HepG2 (cell line): ENCODE measurements around the gene MAP2K5. TPM values are rescaled to one million over a fixed set of nuclear protein-coding genes. Genes with fewer than 3 reads are reported as not detected.
A peak's percentile ranks its signal among the peaks of the same experiment; 100 is the strongest.

Experiments
- ATAC-seq: fragments of 200-7000 bp; cut with Tn5 transposase; 3 replicates; pipeline ENCODE4 v1.9.1; 2020; ENCODE audit warnings: mild to moderate bottlenecking, moderate library complexity
- BruUV-seq: library from RNA; stranded (reverse); fragments of 400-500 nt; replicated peaks from 2 replicates; lab custom pipeline; 2021; lab: Mats Ljungman, UMichigan
- CTCF ChIA-PET: fragments of 300-600 bp; formaldehyde crosslinking; extraction: SDS; loops from one replicate; lab custom pipeline; 2021; ENCODE audit warnings: low total read pairs, inconsistent platforms, low intra/inter-chr PET ratio; lab: Yijun Ruan, JAX
- POLR2A ChIA-PET: fragments of 350-600 bp; sonication (Branson Sonifier 250); formaldehyde crosslinking; loops from one replicate; lab custom pipeline; 2020; ENCODE audit warnings: antibody characterized with exemption, inconsistent platforms; lab: Yijun Ruan, JAX
- DNase-seq: peaks from one replicate; pipeline ENCODE4 v3.0.0-alpha.2; 2015; ENCODE audit warnings: low spot score
- FAIRE-seq: peaks from 3 replicates; lab custom pipeline; 2011; peaks lifted over from hg19 to GRCh38; lab: Jason Lieb, UNC
- H2AFZ ChIP-seq: one replicate; pipeline ENCODE4 v1.6.1; 2011; ENCODE audit warnings: low read length, inconsistent platforms
- H3K27ac ChIP-seq: fragments of 300-600 bp; 3 replicates; pipeline ENCODE4 v1.8.0; 2011; ENCODE audit warnings: mixed run types, mild to moderate bottlenecking, mixed read lengths, low read length, inconsistent platforms; ENCODE audit not compliant: insufficient read depth; ENCODE audit errors: extremely low read length
- H3K27me3 ChIP-seq, 2 experiments: fragments of 200-600 bp in 1 of 2; 2 replicates in 1 of 2; 3 replicates in 1 of 2; pipeline versions ENCODE4 v1.6.0 to v1.8.0; 2011; ENCODE audit warnings: low read length in 2 of 2, mild to moderate bottlenecking in 2 of 2, moderate library complexity in 2 of 2, inconsistent platforms in 1 of 2; ENCODE audit not compliant: insufficient read depth in 2 of 2, control insufficient read depth in 1 of 2
- H3K36me3 ChIP-seq, 2 experiments: fragments of 200-600 bp in 1 of 2; replicated peaks in 1 of 2; 2 replicates in 1 of 2; 3 replicates in 1 of 2; pipeline versions ENCODE4 v1.5.1 to v1.8.0; 2011; ENCODE audit warnings: low read length in 2 of 2, inconsistent platforms in 1 of 2; ENCODE audit not compliant: insufficient read depth in 2 of 2, control insufficient read depth in 1 of 2
- H3K4me1 ChIP-seq: 2 replicates; pipeline ENCODE4 v1.5.1; 2012; ENCODE audit warnings: low read length, inconsistent platforms; ENCODE audit not compliant: insufficient read depth
- H3K4me2 ChIP-seq: 2 replicates; pipeline ENCODE4 v1.6.0; 2011; ENCODE audit warnings: low read depth, low read length, inconsistent platforms
- H3K4me3 ChIP-seq, 3 experiments: fragments of 200-600 bp in 1 of 3; sonication (generic), shearing (Covaris generic) in 1 of 3; replicated peaks in 1 of 3; 2 replicates each; pipeline ENCODE4 v1.5.1; 2011 to 2016; ENCODE audit warnings: low read length in 3 of 3, inconsistent platforms in 2 of 3, low read depth in 2 of 3, mild to moderate bottlenecking in 2 of 3, control low read depth in 1 of 3, mixed read lengths in 1 of 3; ENCODE audit not compliant: insufficient read depth in 1 of 3
- H3K79me2 ChIP-seq: one replicate; pipeline ENCODE4 v1.6.1; 2011; ENCODE audit warnings: low read length, inconsistent platforms; ENCODE audit not compliant: insufficient read depth
- H3K9ac ChIP-seq: 2 replicates; pipeline ENCODE4 v1.6.0; 2011; ENCODE audit warnings: mild to moderate bottlenecking, low read depth, low read length, inconsistent platforms; ENCODE audit not compliant: insufficient read depth
- H3K9me3 ChIP-seq: 2 replicates; pipeline ENCODE4 v1.5.1; 2012; ENCODE audit warnings: mild to moderate bottlenecking, low read length
- H4K20me1 ChIP-seq: 2 replicates; pipeline ENCODE4 v1.6.0; 2011; ENCODE audit warnings: inconsistent platforms, mild to moderate bottlenecking, low read length, moderate library complexity; ENCODE audit not compliant: insufficient read depth
- ADNP ChIP-seq: sonication (generic); formaldehyde crosslinking; IDR thresholded peaks from 2 replicates; pipeline ENCODE4 v1.4.0; 2020; ENCODE audit warnings: missing genetic modification reagents
- CC2D1A ChIP-seq: sonication (generic); formaldehyde crosslinking; IDR thresholded peaks from 2 replicates; pipeline ENCODE4 v1.8.1; 2023; ENCODE audit warnings: mild to moderate bottlenecking, missing genetic modification reagents
- CEBPG ChIP-seq: IDR thresholded peaks from 2 replicates; pipeline ENCODE4 v1.6.1; 2016
- HOXA5 ChIP-seq: sonication (generic); formaldehyde crosslinking; IDR thresholded peaks from 2 replicates; pipeline ENCODE4 v1.4.0; 2020; ENCODE audit warnings: missing genetic modification reagents
- IKZF1 ChIP-seq: fragments of 450-650 bp; IDR thresholded peaks from 2 replicates; pipeline ENCODE4 v1.7.1; 2016
- KDM4B ChIP-seq: sonication (generic); formaldehyde crosslinking; IDR thresholded peaks from 2 replicates; pipeline ENCODE4 v1.4.0; 2020; ENCODE audit warnings: missing genetic modification reagents
- LRRFIP1 ChIP-seq: sonication (generic); formaldehyde crosslinking; conservative IDR thresholded peaks from 2 replicates; pipeline ENCODE4 v1.4.0; 2020; ENCODE audit warnings: missing genetic modification reagents
- MEIS2 ChIP-seq: sonication (generic); formaldehyde crosslinking; IDR thresholded peaks from 2 replicates; pipeline ENCODE4 v1.9.0; 2021; ENCODE audit warnings: mild to moderate bottlenecking, missing genetic modification reagents
- SMARCE1 ChIP-seq: fragments of 450-650 bp; IDR thresholded peaks from 2 replicates; pipeline ENCODE4 v1.6.1; 2017; ENCODE audit warnings: borderline replicate concordance
- TEF ChIP-seq: sonication (generic); formaldehyde crosslinking; IDR thresholded peaks from 2 replicates; pipeline ENCODE4 v1.5.0; 2020; ENCODE audit warnings: missing genetic modification reagents
- ZNF121 ChIP-seq: sonication (generic); formaldehyde crosslinking; IDR thresholded peaks from 2 replicates; pipeline ENCODE4 v1.5.0; 2020; ENCODE audit warnings: mild to moderate bottlenecking, missing genetic modification reagents
- ZNF292 ChIP-seq: sonication (generic); formaldehyde crosslinking; IDR thresholded peaks from 2 replicates; pipeline ENCODE4 v1.8.1; 2022; ENCODE audit warnings: mild to moderate bottlenecking, low read depth, missing genetic modification reagents, borderline replicate concordance
- ZNF414 ChIP-seq: sonication (generic); formaldehyde crosslinking; IDR thresholded peaks from 2 replicates; pipeline ENCODE4 v1.5.0; 2020; ENCODE audit warnings: missing genetic modification reagents
- ZNF468 ChIP-seq: sonication (generic); formaldehyde crosslinking; IDR thresholded peaks from 2 replicates; pipeline ENCODE4 v1.8.0; 2022; ENCODE audit warnings: mild to moderate bottlenecking, moderate library complexity, missing genetic modification reagents
- ZNF672 ChIP-seq: sonication (generic); formaldehyde crosslinking; IDR thresholded peaks from 2 replicates; pipeline ENCODE4 v1.8.1; 2022; ENCODE audit warnings: missing genetic modification reagents
- ZNF703 ChIP-seq: sonication (generic); formaldehyde crosslinking; IDR thresholded peaks from 2 replicates; pipeline ENCODE4 v1.5.1; 2020; ENCODE audit warnings: missing genetic modification reagents, mild to moderate bottlenecking, moderate library complexity, borderline replicate concordance
- ZNF761 ChIP-seq: sonication (generic); formaldehyde crosslinking; conservative IDR thresholded peaks from 2 replicates; pipeline ENCODE4 v1.4.0; 2020; ENCODE audit warnings: mild to moderate bottlenecking, missing genetic modification reagents
- WGBS: methylation state at CpG from one replicate; pipeline ENCODE4 v1.1.6; 2017; ENCODE audit warnings: low lambda C conversion rate; 5-methylcytosine and 5-hydroxymethylcytosine counted together
- in situ Hi-C: cut with HindIII; loops from 2 replicates; pipeline ENCODE4 v1.10.0; 2017; ENCODE audit warnings: low pct_unique_long_range_greater_than_20kb; ENCODE audit not compliant: extremely low pct_ligation_motif_present
- intact Hi-C: fragments of 100-400 bp; cut with micrococcal nuclease; formaldehyde crosslinking; loops from one replicate; pipeline ENCODE4 v1.10.0; 2022; ENCODE audit not compliant: unreplicated experiment
- polyA plus RNA-seq, 8 experiments: library from polyadenylated mRNA; depleted of rRNA in 3 of 8; stranded (reverse) in 7 of 8; unstranded in 1 of 8; fragments of >200 nt; fragmentation: Illumina TruSeq in 4 of 8; extraction: Trizol in 4 of 8; gene quantifications; 2 replicates each; pipeline versions ENCODE4 v1.2.1 to v1.2.3, GENCODE V29; 2011 to 2016; ENCODE audit warnings: low read depth in 4 of 8, missing spikeins in 1 of 8, mixed read lengths in 1 of 8; ENCODE audit not compliant: insufficient read depth in 1 of 8
- total RNA-seq, 5 experiments: library from RNA; depleted of rRNA; stranded (reverse); fragments of >200 nt; fragmentation: Illumina TruSeq; extraction: Trizol; gene quantifications; 2 replicates each; pipeline ENCODE4 v1.2.3, GENCODE V29; 2016; ENCODE audit warnings: low read depth in 1 of 5

MAP2K5 gene
- total and polyA plus RNA-seq, 2 of the 13 experiments (the other 11 are each of a cell fraction or from before 2014, with no cell fraction given): 4.0 to 4.3 TPM

- Histone ChIP-seq H3K27ac (no peak overlapping the region), H3K4me3 (peak overlapping the region in 2 of 3 experiments; percentile 23 to 83; a peak in 5 of 6 replicates), H3K9ac (peak overlapping the region; percentile 97; the same call in 1 of the 2 replicates), H2AFZ (no peak overlapping the region), H3K27me3 (no peaks in the 10 kb centered on the region), H4K20me1 (no peaks in the 10 kb centered on the region; the same call in 1 of the 2 replicates), H3K36me3 (no peaks in the 10 kb centered on the region), H3K79me2 (peaks cover 34% of the 10 kb centered on the region), H3K9me3 (no peaks in the 10 kb centered on the region), H3K4me2 (peak overlapping the region; percentile 93), H3K4me1 (peaks cover 35% of the 10 kb centered on the region)
- FAIRE-seq: no peak
- BruUV-seq: no TSS peak
- intact Hi-C loops: no loop called here
- in situ Hi-C loops: no loop called here
- no peak for DNase-seq
- CTCF ChIA-PET: no interaction called here
- TF ChIP-seq SMARCE1 (no peak), ZNF672 (CRISPR knock-in tag) (no peak), MEIS2 (CRISPR knock-in tag) (no peak), CC2D1A (CRISPR knock-in tag) (no peak), LRRFIP1 (CRISPR knock-in tag) (no peak), ZNF414 (CRISPR knock-in tag) (no peak), TEF (CRISPR knock-in tag) (no peak), KDM4B (CRISPR knock-in tag) (no peak), ZNF703 (CRISPR knock-in tag) (no peak), ADNP (CRISPR knock-in tag) (no peak), ZNF121 (CRISPR knock-in tag) (no peak), ZNF468 (no peak), IKZF1 (no peak), ZNF292 (no peak), HOXA5 (CRISPR knock-in tag) (no peak), ZNF761 (no peak), CEBPG (CRISPR knock-in tag) (no peak)
- no peak for ATAC-seq
- POLR2A ChIA-PET: interaction anchor here (1.2 kb wide), 1 partner anchor 13 kb away, joined by 3 read pairs; no protein-coding TSS in a partner anchor
- 86% methylated on average over 1 of the region's 1 CpG for WGBS
Observed at GRCh38 chr15:67523330-67523729, 19.2 kb upstream of the MAP2K5 start.
